GM12891 (cell line): ENCODE results near the gene GSC2.

Experiments
- POLR2A ChIP-seq: IDR thresholded peaks from 2 replicates; pipeline ENCODE4 v1.6.1; 2011; ENCODE audit warnings: low read depth, low read length, control low read depth
- POLR2AphosphoS5 ChIP-seq: IDR thresholded peaks from 2 replicates; pipeline ENCODE4 v1.6.1; 2011; ENCODE audit warnings: low read depth, low read length, control low read depth
- POU2F2 ChIP-seq: IDR thresholded peaks from 2 replicates; pipeline ENCODE4 v1.6.1; 2011; ENCODE audit warnings: low read depth, mild to moderate bottlenecking, control low read depth, low read length, moderate library complexity
- SPI1 ChIP-seq: IDR thresholded peaks from 2 replicates; pipeline ENCODE4 v1.6.1; 2011; ENCODE audit warnings: low read depth, low read length, control low read depth

GRCh38 chr22:19132153-19132552, 17.9 kb downstream of the GSC2 start:
- TF ChIP-seq POLR2A = no peak
- TF ChIP-seq SPI1 = no peak
- no peak for TF ChIP-seq POU2F2
- TF ChIP-seq POLR2AphosphoS5 = no peak
